ENCODE results near the gene GARS1. TPM values are rescaled to one million over a fixed set of nuclear protein-coding genes. Genes with fewer than 3 reads are reported as not detected.

GARS1 gene
- total RNA-seq, 1 experiment from 2014 or later = 380 TPM

- H3K4me3 ChIP-seq (ENCODE audit: low read depth, low read length) = no peak overlapping the region
- intact Hi-C loops (cut with micrococcal nuclease; ENCODE audit: unreplicated experiment) = no loop called here
- Mint-ChIP-seq H3K4me3 (ENCODE audit: unreplicated experiment) (no peak overlapping the region), H3K27me3 (ENCODE audit: insufficient read depth, unreplicated experiment) (no peaks in the 10 kb centered on the region), H3K36me3 (ENCODE audit: insufficient read depth, unreplicated experiment) (peaks cover 95% of the 10 kb centered on the region), H3K9me3 (ENCODE audit: unreplicated experiment) (no peaks in the 10 kb centered on the region), H3K4me1 (ENCODE audit: low read depth, unreplicated experiment) (no peaks in the 10 kb centered on the region), H3K27ac (ENCODE audit: unreplicated experiment) (no peak overlapping the region)
- no peaks in the 10 kb centered on the region for H3K4me1 ChIP-seq
- DNase-seq = no peak
- H3K27me3 ChIP-seq (replicated peaks; ENCODE audit: control insufficient read depth, insufficient read depth, low read length) = no peaks in the 10 kb centered on the region
- H3K9me3 ChIP-seq = no peaks in the 10 kb centered on the region
- 0 out of 2 replicates have a peak, but pooled peaks cover 1% of the 10 kb centered on the region for H3K36me3 ChIP-seq (ENCODE audit: control insufficient read depth, insufficient read depth, low read length)
- no TSS peak for BruUV-seq (replicated peaks)
- POLR2A ChIA-PET = interaction anchor here (0.6 to 0.9 kb wide), 2 partner anchors 19 to 577 kb away, joined by 3 to 4 read pairs; partner anchors contain the start of gene GARS1
- no peak for TF ChIP-seq CTCF (IDR thresholded peaks at IDR 0.05; ENCODE audit: insufficient read depth in 1 of 2, low read depth in 1 of 2, low read length in 1 of 2, severe bottlenecking in 1 of 2, unreplicated experiment in 1 of 2)
- CTCF ChIA-PET = no interaction called here
Observed at GRCh38 chr7:30613366-30614325, 19.0 kb downstream of the GARS1 start.

GRCh38 chr7:30616318-30616717 is 21.6 kb downstream of the GARS1 start:
- no peak overlapping the region for H3K27ac Mint-ChIP-seq (ENCODE audit: unreplicated experiment)
- intact Hi-C loops (cut with micrococcal nuclease; ENCODE audit: unreplicated experiment) = no loop called here
- H3K9me3 ChIP-seq = no peaks in the 10 kb centered on the region
- H3K4me3 Mint-ChIP-seq (ENCODE audit: unreplicated experiment) = no peak overlapping the region
- TF ChIP-seq CTCF (IDR thresholded peaks at IDR 0.05; ENCODE audit: insufficient read depth in 1 of 2, low read depth in 1 of 2, low read length in 1 of 2, severe bottlenecking in 1 of 2, unreplicated experiment in 1 of 2) = no peak
- H3K4me1 Mint-ChIP-seq (ENCODE audit: low read depth, unreplicated experiment) = no peaks in the 10 kb centered on the region
- H3K4me3 ChIP-seq (ENCODE audit: low read depth, low read length) = no peak overlapping the region
- BruUV-seq (replicated peaks) = no TSS peak
- 0 out of 2 replicates have a peak, but pooled peaks cover 1% of the 10 kb centered on the region for H3K36me3 ChIP-seq (ENCODE audit: control insufficient read depth, insufficient read depth, low read length)
- DNase-seq = no peak
- POLR2A ChIA-PET = no interaction called here
- CTCF ChIA-PET = interaction anchor here (0.7 kb wide), 1 partner anchor 125 kb away, joined by 3 read pairs; no protein-coding TSS in a partner anchor
- H3K27me3 ChIP-seq (replicated peaks; ENCODE audit: control insufficient read depth, insufficient read depth, low read length) = no peaks in the 10 kb centered on the region
- H3K9me3 Mint-ChIP-seq (ENCODE audit: unreplicated experiment) = no peaks in the 10 kb centered on the region
- H3K4me1 ChIP-seq = no peaks in the 10 kb centered on the region
- H3K36me3 Mint-ChIP-seq (ENCODE audit: insufficient read depth, unreplicated experiment) = peaks cover 99% of the 10 kb centered on the region
- H3K27me3 Mint-ChIP-seq (ENCODE audit: insufficient read depth, unreplicated experiment) = no peaks in the 10 kb centered on the region

GRCh38 chr7:30617359-30617758 is 22.7 kb downstream of the GARS1 start:
- CTCF ChIA-PET = no interaction called here
- TF ChIP-seq CTCF (IDR thresholded peaks at IDR 0.05; ENCODE audit: insufficient read depth in 1 of 2, low read depth in 1 of 2, low read length in 1 of 2, severe bottlenecking in 1 of 2, unreplicated experiment in 1 of 2) = no peak
- Histone ChIP-seq H3K36me3 (ENCODE audit: control insufficient read depth, insufficient read depth, low read length) (peaks cover 3% of the 10 kb centered on the region; the same call in 1 of the 2 replicates), H3K4me1 (no peaks in the 10 kb centered on the region), H3K9me3 (no peaks in the 10 kb centered on the region), H3K4me3 (ENCODE audit: low read depth, low read length) (no peak overlapping the region), H3K27me3 (replicated peaks; ENCODE audit: control insufficient read depth, insufficient read depth, low read length) (no peaks in the 10 kb centered on the region)
- BruUV-seq (replicated peaks) = no TSS peak
- no peaks in the 10 kb centered on the region for H3K27me3 Mint-ChIP-seq (ENCODE audit: insufficient read depth, unreplicated experiment)
- peaks cover 99% of the 10 kb centered on the region for H3K36me3 Mint-ChIP-seq (ENCODE audit: insufficient read depth, unreplicated experiment)
- no peak overlapping the region for H3K27ac Mint-ChIP-seq (ENCODE audit: unreplicated experiment)
- POLR2A ChIA-PET = no interaction called here
- no peaks in the 10 kb centered on the region for H3K4me1 Mint-ChIP-seq (ENCODE audit: low read depth, unreplicated experiment)
- H3K4me3 Mint-ChIP-seq (ENCODE audit: unreplicated experiment) = no peak overlapping the region
- H3K9me3 Mint-ChIP-seq (ENCODE audit: unreplicated experiment) = no peaks in the 10 kb centered on the region
- intact Hi-C loops (cut with micrococcal nuclease; ENCODE audit: unreplicated experiment) = no loop called here
- DNase-seq = no peak
